CD14-positive monocyte (primary cell): Measurements from ENCODE around the gene IMMP2L. TPM values are rescaled to one million over a fixed set of nuclear protein-coding genes. Genes with fewer than 3 reads are reported as not detected.

Experiments used
- DNase-seq, 3 donors: peaks; one replicate each; pipeline ENCODE4 v3.0.0-alpha.2; 2011 to 2022
- H2AFZ ChIP-seq: 2 replicates; pipeline ENCODE4 v1.6.0; 2012; ENCODE audit warnings: mild to moderate bottlenecking, low read depth, low read length, inconsistent platforms; ENCODE audit not compliant: insufficient read depth, poor library complexity, severe bottlenecking
- H3K27ac ChIP-seq, 2 donors: 1 replicate in 1 of 2; 2 replicates in 1 of 2; pipeline ENCODE4 v1.5.1; 2012 to 2013; ENCODE audit warnings: low read length in 2 of 2, control low read depth in 1 of 2, inconsistent platforms in 1 of 2, low read depth in 1 of 2, mild to moderate bottlenecking in 1 of 2
- H3K27me3 ChIP-seq, 2 donors: one replicate each; pipeline versions ENCODE4 v1.6.0 to v1.6.1; 2011 to 2013; ENCODE audit warnings: low read length in 2 of 2; ENCODE audit not compliant: control insufficient read depth in 2 of 2, insufficient read depth in 2 of 2
- H3K36me3 ChIP-seq, 2 donors: replicated peaks in 1 of 2; 1 replicate in 1 of 2; 2 replicates in 1 of 2; pipeline versions ENCODE4 v1.5.1 to v1.6.1; 2012 to 2013; ENCODE audit warnings: low read length in 2 of 2, control low read depth in 1 of 2, inconsistent platforms in 1 of 2, mild to moderate bottlenecking in 1 of 2; ENCODE audit not compliant: insufficient read depth in 2 of 2, control insufficient read depth in 1 of 2
- H3K4me1 ChIP-seq, 2 donors: 1 replicate in 1 of 2; 2 replicates in 1 of 2; pipeline versions ENCODE4 v1.5.1 to v1.6.1; 2012 to 2013; ENCODE audit warnings: low read length in 2 of 2, control low read depth in 1 of 2, inconsistent platforms in 1 of 2, mild to moderate bottlenecking in 1 of 2, moderate library complexity in 1 of 2; ENCODE audit not compliant: insufficient read depth in 2 of 2, control insufficient read depth in 1 of 2
- H3K4me2 ChIP-seq: replicated peaks from 2 replicates; pipeline ENCODE3; 2012; ENCODE audit warnings: low read length, moderate library complexity, mild to moderate bottlenecking; ENCODE audit not compliant: poor library complexity, severe bottlenecking; ENCODE audit errors: extremely low read depth
- H3K4me3 ChIP-seq, 3 experiments: fragments of 200-600 bp in 1 of 3; sonication (generic) in 1 of 3; replicated peaks in 1 of 3; 1 replicate in 2 of 3; 2 replicates in 1 of 3; pipeline ENCODE4 v1.5.1; 2011 to 2013; ENCODE audit warnings: low read length in 3 of 3, mild to moderate bottlenecking in 3 of 3, control low read depth in 2 of 3, low read depth in 2 of 3, inconsistent platforms in 1 of 3, moderate library complexity in 1 of 3
- H3K79me2 ChIP-seq: 2 replicates; pipeline ENCODE4 v1.6.0; 2012; ENCODE audit warnings: mild to moderate bottlenecking, control low read depth, inconsistent platforms, low read length, moderate library complexity; ENCODE audit not compliant: insufficient read depth
- H3K9ac ChIP-seq: 2 replicates; pipeline ENCODE4 v1.6.0; 2017; ENCODE audit warnings: low read length, mild to moderate bottlenecking; ENCODE audit not compliant: insufficient read depth, poor library complexity, severe bottlenecking
- H3K9me3 ChIP-seq, 2 donors: replicated peaks in 1 of 2; 1 replicate in 1 of 2; 2 replicates in 1 of 2; pipeline versions ENCODE4 v1.5.1 to v1.6.1; 2012 to 2013; ENCODE audit warnings: low read length in 2 of 2, control low read depth in 1 of 2; ENCODE audit not compliant: control insufficient read depth in 1 of 2, insufficient read depth in 1 of 2
- H4K20me1 ChIP-seq: 2 replicates; pipeline ENCODE4 v1.6.0; 2012; ENCODE audit warnings: mild to moderate bottlenecking, low read length, control low read depth, moderate library complexity; ENCODE audit not compliant: insufficient read depth
- H3K27ac Mint-ChIP-seq, 7 donors: one replicate each; pipeline ENCODE4 v1.8.0; 2020; ENCODE audit warnings: mild to moderate bottlenecking in 7 of 7, mixed read lengths in 7 of 7, moderate library complexity in 6 of 7, inconsistent platforms in 2 of 7
- H3K27me3 Mint-ChIP-seq, 3 donors: one replicate each; pipeline ENCODE4 v1.8.0; 2021 to 2022; ENCODE audit warnings: low read depth in 3 of 3, mild to moderate bottlenecking in 3 of 3, mixed read lengths in 3 of 3, moderate library complexity in 3 of 3, inconsistent platforms in 1 of 3
- H3K36me3 Mint-ChIP-seq, 2 donors: one replicate each; pipeline ENCODE4 v1.8.0; 2020; ENCODE audit warnings: mixed read lengths in 2 of 2, inconsistent platforms in 1 of 2, mild to moderate bottlenecking in 1 of 2
- H3K4me1 Mint-ChIP-seq: one replicate; pipeline ENCODE4 v1.8.0; 2020; ENCODE audit warnings: mild to moderate bottlenecking, mixed read lengths
- H3K4me3 Mint-ChIP-seq, 2 donors: one replicate each; pipeline ENCODE4 v1.8.0; 2020; ENCODE audit warnings: mild to moderate bottlenecking in 2 of 2, mixed read lengths in 2 of 2, moderate library complexity in 1 of 2
- H3K9me3 Mint-ChIP-seq, 7 donors: one replicate each; pipeline ENCODE4 v1.8.0; 2020 to 2022; ENCODE audit warnings: mixed read lengths in 7 of 7, mild to moderate bottlenecking in 6 of 7, moderate library complexity in 6 of 7, inconsistent platforms in 2 of 7
- CTCF ChIP-seq: fragments of 200-600 bp; IDR thresholded peaks from one replicate; pipeline ENCODE4 v1.8.0; 2022; ENCODE audit warnings: antibody characterized with exemption, mild to moderate bottlenecking
- WGBS: methylation state at CpG from one replicate; pipeline ENCODE4 v1.1.5; 2013; ENCODE audit warnings: missing lambda C conversion rate; ENCODE audit not compliant: insufficient coverage; 5-methylcytosine and 5-hydroxymethylcytosine counted together
- intact Hi-C, 2 donors: fragments of 100-400 bp; cut with micrococcal nuclease; formaldehyde crosslinking; loops; one replicate each; pipeline versions ENCODE4 v1.15.0 to v1.15.1; 2023
- polyA plus RNA-seq, 3 donors: library from polyadenylated mRNA; depleted of rRNA in 1 of 3; unstranded in 2 of 3; stranded (reverse) in 1 of 3; fragments of 300-500 nt in 2 of 3; fragments of >200 nt in 1 of 3; fragmentation: Illumina TruSeq in 2 of 3; gene quantifications; 1 replicate in 2 of 3; 2 replicates in 1 of 3; pipeline ENCODE4 v1.2.3, GENCODE V29; 2012 to 2021

Gene IMMP2L
- polyA plus RNA-seq, 3 donors: 1.9 to 6.4 (median 6.2) TPM

DNA sequence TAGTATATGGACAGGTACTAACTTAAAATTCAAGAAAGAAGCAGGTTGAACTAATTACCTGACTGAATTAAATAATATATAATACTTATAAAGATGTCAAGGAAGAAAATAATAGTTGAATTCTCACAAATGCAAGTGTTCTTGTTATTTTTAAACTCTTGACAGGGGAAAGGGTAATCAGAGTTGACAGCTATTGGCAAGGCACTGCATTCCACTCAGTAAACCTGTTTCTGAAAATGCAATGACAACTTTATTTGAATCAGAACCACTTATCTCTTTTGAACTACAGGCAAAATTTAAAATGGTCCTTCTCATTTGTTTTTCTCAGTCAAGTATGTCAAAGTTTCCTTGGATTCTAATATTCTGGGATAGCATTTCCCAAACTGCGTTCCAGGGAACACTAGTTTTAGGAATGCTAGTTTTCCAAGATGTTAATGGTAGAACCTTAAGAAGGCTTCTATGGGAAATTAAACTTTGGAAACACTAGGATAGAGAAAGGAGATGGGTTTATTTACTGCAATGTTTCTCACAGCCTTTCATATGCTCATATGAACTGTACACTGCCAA, 575.1 kb downstream of the IMMP2L start:
- Histone ChIP-seq H3K4me3 (no peak overlapping the region), H4K20me1 (no peaks in the 10 kb centered on the region), H3K36me3 (no peaks in the 10 kb centered on the region), H3K27me3 (no peaks in the 10 kb centered on the region), H3K27ac (no peak overlapping the region), H3K79me2 (no peaks in the 10 kb centered on the region), H2AFZ (no peak overlapping the region), H3K9me3 (no peaks in the 10 kb centered on the region), H3K9ac (no peak overlapping the region), H3K4me2 (no peak overlapping the region), H3K4me1 (no peaks in the 10 kb centered on the region)
- no peaks in the 10 kb centered on the region for H3K36me3 Mint-ChIP-seq
- H3K27me3 Mint-ChIP-seq: peaks cover 0 to 2% (median 0%) of the 10 kb centered on the region in 3 donors
- no peak overlapping the region for H3K27ac Mint-ChIP-seq
- TF ChIP-seq CTCF: no peak
- H3K9me3 Mint-ChIP-seq: peaks cover 0 to 5% (median 0%) of the 10 kb centered on the region in 7 donors
- no peak for DNase-seq
- intact Hi-C loops: no loop called here
- no peak overlapping the region for H3K4me3 Mint-ChIP-seq
- no CpG with 5 or more reads among the region's 1 CpG for WGBS
- H3K4me1 Mint-ChIP-seq: no peaks in the 10 kb centered on the region

DNA sequence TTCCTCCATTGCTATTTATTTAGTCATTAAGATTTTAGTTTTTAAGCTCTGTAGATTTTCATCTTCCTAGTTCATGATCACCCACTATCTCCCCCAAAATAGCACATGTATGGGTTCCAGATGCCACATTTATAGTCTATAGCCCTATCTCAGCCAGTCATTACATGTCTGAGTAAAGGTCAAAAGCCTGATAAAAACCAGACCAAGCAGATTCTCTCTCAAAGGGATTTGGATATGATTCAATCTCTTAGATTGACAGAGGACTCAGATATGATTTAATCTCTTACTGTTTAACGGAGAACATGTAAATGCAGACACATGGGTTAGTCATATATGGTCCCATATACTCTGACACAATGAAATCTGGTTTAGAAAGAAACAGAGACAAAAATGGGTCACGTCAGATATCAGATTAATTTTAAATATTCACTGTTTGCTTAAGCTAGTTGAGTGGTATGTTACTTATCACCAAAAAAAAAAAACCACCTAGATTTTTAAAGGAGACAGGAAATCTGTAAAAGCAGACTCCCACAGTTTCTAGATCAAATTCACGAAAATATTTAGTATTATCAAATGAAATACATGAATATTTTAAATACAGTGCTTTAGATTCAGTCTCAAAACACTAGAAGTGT, 578.4 kb downstream of the IMMP2L start:
- intact Hi-C loops: no loop called here
- Histone ChIP-seq H3K4me2 (no peak overlapping the region), H3K4me3 (no peak overlapping the region), H3K9ac (no peak overlapping the region), H3K27ac (no peak overlapping the region), H3K9me3 (no peaks in the 10 kb centered on the region), H3K36me3 (no peaks in the 10 kb centered on the region), H2AFZ (no peak overlapping the region), H3K79me2 (no peaks in the 10 kb centered on the region), H4K20me1 (no peaks in the 10 kb centered on the region), H3K4me1 (no peaks in the 10 kb centered on the region), H3K27me3 (no peaks in the 10 kb centered on the region)
- no CpG with 5 or more reads among the region's 3 CpGs for WGBS
- Mint-ChIP-seq H3K36me3 (no peaks in the 10 kb centered on the region), H3K9me3 (peaks cover 0 to 6% (median 0%) of the 10 kb centered on the region in 7 donors), H3K4me3 (no peak overlapping the region), H3K27me3 (no peaks in the 10 kb centered on the region), H3K27ac (no peak overlapping the region), H3K4me1 (no peaks in the 10 kb centered on the region)
- DNase-seq: no peak
- TF ChIP-seq CTCF: no peak
